ENCODE measurements around the gene EFEMP2.

The EFEMP2 gene

DNA sequence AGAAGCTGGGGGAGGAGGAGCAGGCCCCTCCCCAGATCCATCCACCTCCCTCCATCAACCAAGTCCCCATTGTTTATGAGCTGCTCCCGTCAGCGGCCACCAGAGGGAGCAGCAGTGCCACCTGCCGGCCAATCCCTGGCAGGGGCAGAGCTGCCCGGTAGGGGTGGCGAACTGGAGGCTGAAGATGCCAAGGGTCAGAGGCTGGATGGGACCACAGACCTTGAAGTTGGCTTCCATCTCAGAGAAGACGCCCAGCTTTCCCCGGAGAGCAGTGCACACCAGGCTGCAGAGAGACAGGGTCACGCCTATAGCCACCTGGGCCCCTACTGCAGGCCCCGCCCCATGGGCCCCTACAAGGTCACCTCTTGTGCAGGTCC is 12.1 kb upstream of the EFEMP2 start:
- peak; percentile 74 to 85 for DNase-seq

DNA sequence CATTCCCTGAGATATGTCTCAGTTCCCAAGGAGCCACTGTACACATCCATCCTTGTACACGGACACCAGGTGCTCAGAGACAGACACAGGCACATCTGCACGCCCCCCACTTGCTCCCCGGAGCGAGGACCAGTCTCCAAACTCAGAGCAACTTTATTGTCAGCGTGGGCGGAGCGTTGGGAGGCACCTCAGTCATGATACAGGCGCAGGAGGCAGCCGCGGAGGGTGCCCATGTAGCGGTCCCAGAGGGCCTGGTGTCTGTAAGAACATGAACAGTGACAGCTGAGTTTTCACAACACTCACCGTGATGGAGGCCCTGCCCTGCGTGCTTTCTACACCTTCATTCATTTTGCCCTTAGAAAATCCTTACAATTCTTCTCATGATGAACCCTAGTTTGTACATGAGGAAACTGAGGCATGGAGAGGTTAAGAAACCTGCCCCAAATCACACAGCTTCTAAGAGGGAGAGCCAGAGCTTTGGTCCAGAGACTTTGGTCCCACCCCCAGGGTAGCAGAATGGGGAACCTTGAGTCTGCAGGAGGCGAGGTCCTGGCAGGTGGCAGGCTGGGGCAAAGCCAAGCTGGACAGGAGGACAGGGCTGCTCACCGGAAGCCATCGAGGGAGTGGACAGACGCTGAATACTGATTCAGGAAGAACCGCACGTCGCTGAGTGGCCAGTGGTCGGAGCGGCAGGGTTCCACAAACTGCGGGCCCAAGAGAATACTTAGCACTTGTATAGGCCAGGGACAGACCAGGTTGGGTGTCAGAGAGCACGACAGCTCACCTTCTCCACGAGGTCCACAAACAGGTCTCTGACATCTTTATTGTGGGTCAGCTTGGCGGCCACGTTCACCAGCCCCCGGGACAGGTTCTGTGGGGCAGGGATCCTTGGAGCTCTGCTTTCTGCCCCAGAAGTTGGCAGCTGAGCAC is 11.5 kb upstream of the EFEMP2 start:
- DNase-seq = no peak

DNA sequence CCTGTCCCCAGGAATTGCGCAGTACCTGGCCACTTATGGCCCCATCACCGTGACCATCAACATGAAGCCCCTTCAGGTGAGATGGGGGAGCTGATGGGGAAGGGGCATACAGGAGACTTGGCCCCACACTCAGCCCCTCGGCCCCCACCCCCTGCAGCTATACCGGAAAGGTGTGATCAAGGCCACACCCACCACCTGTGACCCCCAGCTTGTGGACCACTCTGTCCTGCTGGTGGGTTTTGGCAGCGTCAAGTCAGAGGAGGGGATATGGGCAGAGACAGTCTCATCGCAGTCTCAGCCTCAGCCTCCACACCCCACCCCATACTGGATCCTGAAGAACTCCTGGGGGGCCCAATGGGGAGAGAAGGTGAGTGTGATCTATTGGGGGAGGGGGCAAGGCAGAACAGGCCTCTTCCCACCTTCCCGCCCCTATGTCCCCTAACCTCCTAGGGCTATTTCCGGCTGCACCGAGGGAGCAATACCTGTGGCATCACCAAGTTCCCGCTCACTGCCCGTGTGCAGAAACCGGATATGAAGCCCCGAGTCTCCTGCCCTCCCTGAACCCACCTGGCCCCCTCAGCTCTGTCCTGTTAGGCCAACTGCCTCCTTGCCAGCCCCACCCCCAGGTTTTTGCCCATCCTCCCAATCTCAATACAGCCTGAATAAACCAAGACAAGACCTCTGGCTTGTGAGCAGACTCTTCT is 10.6 kb upstream of the EFEMP2 start:
- no peak for DNase-seq

DNA sequence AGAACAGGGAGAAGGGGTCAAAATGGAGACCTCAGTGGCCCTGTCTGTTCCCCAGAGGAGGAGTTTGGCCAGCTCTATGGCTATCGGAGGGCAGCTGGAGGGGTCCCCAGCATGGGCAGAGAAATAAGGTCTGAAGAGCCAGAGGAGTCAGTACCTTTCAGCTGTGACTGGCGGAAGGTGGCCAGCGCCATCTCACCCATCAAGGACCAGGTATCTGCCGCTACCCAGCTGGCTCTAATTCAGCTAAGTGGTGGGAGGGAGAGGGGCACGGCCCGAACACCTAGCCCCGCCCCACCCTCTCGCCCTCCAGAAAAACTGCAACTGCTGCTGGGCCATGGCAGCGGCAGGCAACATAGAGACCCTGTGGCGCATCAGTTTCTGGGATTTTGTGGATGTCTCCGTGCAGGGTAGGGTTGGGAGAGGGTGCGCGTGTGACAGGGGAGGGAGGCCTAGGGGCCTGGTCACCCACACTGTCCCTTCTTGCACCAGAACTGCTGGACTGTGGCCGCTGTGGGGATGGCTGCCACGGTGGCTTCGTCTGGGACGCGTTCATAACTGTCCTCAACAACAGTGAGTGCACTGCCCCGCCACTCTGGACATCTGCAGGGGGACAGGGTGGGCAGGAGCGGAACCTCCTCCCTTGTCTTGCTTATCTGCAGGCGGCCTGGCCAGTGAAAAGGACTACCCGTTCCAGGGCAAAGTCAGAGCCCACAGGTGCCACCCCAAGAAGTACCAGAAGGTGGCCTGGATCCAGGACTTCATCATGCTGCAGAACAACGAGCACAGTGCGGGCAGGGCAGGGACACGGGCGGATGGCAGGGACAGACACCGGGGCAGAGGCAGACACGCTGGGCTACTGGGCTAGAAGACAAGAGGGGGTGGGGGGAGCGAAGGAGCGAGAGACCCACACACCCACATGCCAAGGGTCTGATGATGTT is 9.8 kb upstream of the EFEMP2 start:
- DNase-seq = no peak

DNA sequence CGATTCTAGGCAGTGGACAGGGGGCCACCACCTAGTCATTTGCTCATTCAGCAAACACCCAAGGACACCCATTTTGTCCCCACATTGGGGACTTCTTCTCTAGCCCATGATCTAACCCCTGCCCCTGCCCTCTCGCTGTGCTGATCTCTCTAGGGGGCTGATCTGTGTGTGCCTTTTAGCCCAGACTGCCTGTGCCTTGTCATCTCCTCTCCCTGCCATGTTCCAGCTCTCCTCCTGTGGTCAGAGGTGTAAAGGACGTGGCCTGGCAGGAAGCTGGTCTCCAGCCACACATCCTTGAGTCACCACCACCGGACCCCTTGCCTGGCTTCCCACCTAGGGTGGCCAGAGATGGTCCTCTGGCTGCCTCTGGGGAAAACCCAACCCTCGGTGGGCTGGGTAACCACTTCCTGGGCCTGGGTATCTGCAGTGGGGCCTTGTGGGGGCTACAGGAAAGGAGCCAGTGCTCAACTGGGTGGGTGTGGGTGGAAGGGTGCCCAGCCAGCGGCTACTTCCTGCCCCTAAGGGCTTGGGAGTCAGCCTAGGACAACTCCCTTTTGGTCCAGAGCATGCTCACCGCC is 8.3 kb upstream of the EFEMP2 start:
- DNase-seq = no peak

DNA sequence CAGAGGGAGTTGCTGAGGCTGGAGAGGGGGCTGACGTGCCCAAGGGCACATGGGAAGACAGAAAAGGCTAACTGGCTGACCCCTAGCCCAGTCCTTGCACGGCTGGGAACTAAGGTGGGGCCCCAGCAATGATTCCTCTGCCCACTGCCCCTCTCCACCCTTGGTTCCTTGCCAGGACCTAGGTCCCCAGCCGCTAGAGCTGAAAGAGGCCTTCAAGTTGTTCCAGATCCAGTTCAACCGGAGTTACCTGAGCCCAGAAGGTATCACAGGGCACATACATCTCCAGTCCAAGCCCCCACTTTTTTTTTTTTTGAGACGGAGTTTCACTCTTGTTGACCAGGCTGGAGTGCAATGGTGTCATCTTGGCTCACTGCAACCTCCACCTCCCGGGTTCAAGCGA is 7.4 kb upstream of the EFEMP2 start:
- DNase-seq = no peak

GRCh38 chr11:65879617-65880016 is 7.0 kb upstream of the EFEMP2 start, which contains the start of gene CTSW:
Gene CTSW (plus strand): TSS chr11:65879837. CDS start chr11:65879855, 18 bp downstream.
- no peak for DNase-seq

- DNase-seq = peak; percentile 86 to 88
These were observed 937 bp upstream of the EFEMP2 start for GRCh38 chr11:65873318-65874156.

- DNase-seq = no peak
These were observed 620 bp downstream of the EFEMP2 start for GRCh38 chr11:65871811-65872548.

DNA sequence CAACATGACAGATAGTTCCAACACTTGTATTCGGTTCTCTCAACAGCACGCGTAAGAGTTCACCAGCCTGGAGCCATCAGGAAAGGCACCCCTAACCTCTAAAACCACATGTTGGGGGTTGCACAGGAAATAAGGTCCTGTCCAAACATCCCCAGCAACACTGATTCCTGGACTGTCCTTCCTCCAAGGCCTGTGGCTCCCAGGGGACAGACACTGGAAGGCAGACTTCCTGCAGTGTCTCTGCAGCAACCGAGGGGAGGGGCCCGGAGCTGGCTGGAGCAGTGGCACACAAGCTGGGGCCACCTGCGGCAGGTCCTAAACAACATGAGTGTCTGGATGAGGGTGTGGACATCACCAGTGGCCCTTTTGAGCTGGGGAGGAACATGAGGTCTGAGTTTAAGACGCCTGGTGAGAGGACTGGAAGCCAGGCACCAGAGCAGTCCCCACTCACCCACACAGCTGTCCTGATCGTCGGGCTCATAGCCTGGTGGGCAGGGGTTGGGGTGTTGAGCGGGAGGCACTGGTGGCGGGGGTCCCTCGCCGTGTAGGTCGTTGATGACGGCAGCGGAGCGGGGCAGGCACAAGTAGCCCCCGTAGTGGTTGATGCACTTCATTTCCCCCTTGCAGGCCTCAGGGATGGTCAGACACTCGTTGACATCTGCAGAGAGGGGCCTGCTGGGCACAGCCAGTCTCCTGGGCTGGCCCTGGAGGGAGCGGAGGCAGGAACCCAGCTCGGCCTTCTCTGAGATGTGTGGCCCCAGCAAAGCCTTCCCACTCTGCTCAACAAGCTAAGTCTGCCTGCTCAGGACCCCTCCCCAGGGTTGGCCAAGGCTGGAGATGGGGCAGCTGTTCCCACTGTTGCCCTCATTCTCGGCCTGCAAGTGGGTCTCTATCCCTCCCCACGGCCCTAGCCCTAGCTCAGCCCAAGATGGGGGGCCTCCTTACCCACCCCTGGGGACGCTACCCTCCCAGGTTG is 1.6 kb downstream of the EFEMP2 start:
- DNase-seq = peak; percentile 30 to 53

DNA sequence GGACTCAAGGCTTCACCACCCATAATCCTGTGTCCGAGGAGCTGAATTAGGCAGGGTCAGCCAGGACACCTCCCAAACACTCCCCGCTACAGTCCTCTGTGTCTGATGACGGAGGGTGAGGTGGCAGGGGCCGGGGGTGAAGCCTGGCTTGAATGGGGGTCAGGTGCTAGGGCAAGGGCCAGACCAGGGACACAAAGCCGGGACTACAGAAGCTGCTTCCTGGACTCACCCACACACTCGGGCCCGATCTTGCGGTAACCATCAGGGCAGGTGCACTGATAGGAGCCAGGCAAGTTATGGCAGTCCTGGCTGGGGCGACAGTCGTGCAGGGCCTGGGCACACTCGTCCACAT is 2.3 kb downstream of the EFEMP2 start:
- no peak for DNase-seq

- DNase-seq = no peak
These were observed 2.8 kb downstream of the EFEMP2 start for GRCh38 chr11:65869643-65870306.

- DNase-seq = no peak
These were observed 3.7 kb downstream of the EFEMP2 start for GRCh38 chr11:65868907-65869306.

- peak; percentile 25 to 43 for DNase-seq
These were observed 4.4 kb downstream of the EFEMP2 start for GRCh38 chr11:65868076-65868667.

DNA sequence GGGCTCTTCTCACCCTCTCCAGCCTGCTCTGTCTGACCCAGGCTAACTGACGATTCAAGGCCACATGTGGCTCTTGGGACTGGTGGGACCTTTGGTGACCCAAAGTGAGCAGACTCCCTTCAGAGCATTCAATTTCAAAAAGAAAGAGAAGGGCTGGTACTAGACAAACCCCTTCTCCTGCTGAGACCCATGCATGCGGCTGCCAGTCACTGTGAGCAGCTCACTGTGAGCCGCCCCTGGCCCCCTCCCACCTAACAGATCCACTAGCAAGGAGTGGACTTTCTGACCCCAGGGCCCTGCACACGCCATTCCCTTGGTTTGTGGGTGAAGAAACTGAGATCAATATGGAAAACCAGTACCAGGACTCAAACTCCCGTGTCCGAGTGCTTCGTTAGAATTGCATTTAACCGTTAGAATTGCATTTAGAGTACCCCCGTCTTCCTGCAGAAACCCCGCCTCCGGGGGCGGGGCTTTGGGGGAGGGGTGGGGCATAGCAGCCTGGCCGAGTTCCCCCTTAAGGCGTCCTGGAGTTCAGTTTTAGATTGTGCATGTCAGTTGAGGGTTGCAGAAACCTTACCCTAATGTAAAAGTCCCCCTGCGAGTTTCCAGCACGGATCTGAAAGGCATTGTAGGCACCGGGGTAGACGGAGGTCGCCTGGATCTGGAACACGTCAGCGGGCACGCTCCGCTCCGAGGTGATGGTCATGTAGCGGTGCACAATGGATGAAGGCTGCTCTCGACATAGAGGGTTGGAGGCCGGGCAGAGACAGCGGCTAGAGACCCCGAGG is 5.1 kb downstream of the EFEMP2 start:
- DNase-seq = no peak

- no peak for DNase-seq
These were observed 5.9 kb downstream of the EFEMP2 start for GRCh38 chr11:65866509-65867283.

GRCh38 chr11:65865550-65866172 is 6.9 kb downstream of the EFEMP2 start:
- no peak for DNase-seq
